Adrenal gland (tissue), 5 donors: ENCODE data around the gene CROCC.

Experiments used
- CTCF ChIP-seq, 6 experiments: fragments of 450-650 bp in 4 of 6; fragments of 200-600 bp in 2 of 6; sonication (generic) in 1 of 6; IDR thresholded peaks; 1 replicate in 5 of 6; 2 replicates in 1 of 6; pipeline versions ENCODE4 v1.5.1 to v1.8.0; 2016 to 2021; ENCODE audit warnings: antibody characterized with exemption in 6 of 6, mild to moderate bottlenecking in 2 of 6, moderate library complexity in 1 of 6
- POLR2A ChIP-seq, 2 donors: fragments of 450-650 bp; IDR thresholded peaks; one replicate each; pipeline ENCODE4 v1.6.1; 2017; ENCODE audit warnings: antibody characterized with exemption in 2 of 2, mild to moderate bottlenecking in 2 of 2, moderate library complexity in 1 of 2
- donor health status: DM: no; HTN: no; CAD: no.

- TF ChIP-seq CTCF (IDR thresholded peaks at IDR 0.05) (no peak), POLR2A (IDR thresholded peaks at IDR 0.05) (no peak)
Measured at GRCh38 chr1:16973215-16973614, 51.5 kb downstream of the CROCC start.
